H1 (cell line): Measurements from ENCODE around the gene NDUFA5. TPM values are rescaled to one million over a fixed set of nuclear protein-coding genes. Genes with fewer than 3 reads are reported as not detected.

Experiments
- CTCF ChIA-PET: fragments of 300-600 bp; sonication (Branson Sonifier 250); formaldehyde crosslinking; loops from one replicate; lab custom pipeline; 2021; ENCODE audit not compliant: partially characterized antibody; lab: Charles Lee
- POLR2A ChIA-PET: fragments of 300-600 bp; sonication (Branson Sonifier 250); formaldehyde crosslinking; loops from one replicate; lab custom pipeline; 2021; ENCODE audit warnings: inconsistent platforms; ENCODE audit not compliant: partially characterized antibody; lab: Charles Lee
- DNase-seq, 2 experiments: peaks; one replicate each; pipeline versions ENCODE4 v3.0.0 to v3.0.0-alpha.2; 2010 to 2022; ENCODE audit warnings: low spot score in 2 of 2, low read depth in 1 of 2, mixed read lengths in 1 of 2
- FAIRE-seq: peaks from 2 replicates; lab custom pipeline; 2011; peaks lifted over from hg19 to GRCh38; lab: Jason Lieb, UNC
- H2AFZ ChIP-seq: 2 replicates; pipeline ENCODE4 v1.8.1; 2012; ENCODE audit warnings: low read length, inconsistent platforms
- H2AK5ac ChIP-seq: 2 replicates; pipeline ENCODE4 v1.6.1; 2013; ENCODE audit warnings: low read depth, low read length
- H2BK120ac ChIP-seq: replicated peaks from 2 replicates; pipeline ENCODE3; 2013; ENCODE audit warnings: low read depth, low read length, inconsistent platforms
- H2BK12ac ChIP-seq: 2 replicates; pipeline ENCODE4 v1.6.1; 2013; ENCODE audit warnings: low read depth, low read length
- H2BK15ac ChIP-seq: 2 replicates; pipeline ENCODE4 v1.6.1; 2013; ENCODE audit warnings: low read length
- H2BK20ac ChIP-seq: 2 replicates; pipeline ENCODE4 v1.6.1; 2013; ENCODE audit warnings: low read length
- H2BK5ac ChIP-seq: 2 replicates; pipeline ENCODE4 v1.6.1; 2013; ENCODE audit warnings: low read depth, low read length
- H3K14ac ChIP-seq: 2 replicates; pipeline ENCODE4 v1.6.1; 2013; ENCODE audit warnings: inconsistent platforms; ENCODE audit not compliant: insufficient read length
- H3K18ac ChIP-seq: 2 replicates; pipeline ENCODE4 v1.6.1; 2013; ENCODE audit warnings: low read length; ENCODE audit errors: extremely low read depth
- H3K23ac ChIP-seq: 2 replicates; pipeline ENCODE4 v1.6.1; 2013; ENCODE audit warnings: inconsistent platforms; ENCODE audit not compliant: insufficient read length
- H3K23me2 ChIP-seq: 2 replicates; pipeline ENCODE4 v1.6.1; 2013; ENCODE audit warnings: low read depth, low read length
- H3K27ac ChIP-seq: 2 replicates; pipeline ENCODE4 v1.6.1; 2011; ENCODE audit warnings: low read depth, low read length, inconsistent platforms
- H3K27me3 ChIP-seq, 4 experiments: replicated peaks in 1 of 4; 1 replicate in 1 of 4; 2 replicates in 3 of 4; pipeline versions ENCODE4 v1.6.1 to v1.8.1; 2011 to 2013; ENCODE audit warnings: low read length in 3 of 4, mild to moderate bottlenecking in 3 of 4, inconsistent platforms in 2 of 4, mixed read lengths in 2 of 4, moderate library complexity in 1 of 4; ENCODE audit not compliant: control insufficient read depth in 3 of 4, insufficient read depth in 3 of 4; ENCODE audit errors: extremely low read depth in 1 of 4
- H3K36me3 ChIP-seq, 4 experiments: 2 replicates each; pipeline versions ENCODE4 v1.6.1 to v1.8.1; 2011 to 2013; ENCODE audit warnings: mild to moderate bottlenecking in 4 of 4, low read length in 3 of 4, moderate library complexity in 2 of 4, control low read depth in 1 of 4, inconsistent platforms in 1 of 4; ENCODE audit not compliant: insufficient read depth in 4 of 4, control insufficient read depth in 2 of 4
- H3K4ac ChIP-seq: replicated peaks from 2 replicates; pipeline ENCODE3; 2013; ENCODE audit warnings: low read length, low read depth, mixed read lengths, inconsistent platforms; ENCODE audit not compliant: insufficient read length
- H3K4me1 ChIP-seq, 4 experiments: replicated peaks in 1 of 4; 1 replicate in 1 of 4; 2 replicates in 3 of 4; pipeline versions ENCODE4 v1.6.1 to v1.8.1; 2011 to 2013; ENCODE audit warnings: low read length in 3 of 4, inconsistent platforms in 2 of 4, mixed read lengths in 1 of 4; ENCODE audit not compliant: insufficient read depth in 4 of 4, control insufficient read depth in 3 of 4
- H3K4me2 ChIP-seq, 2 experiments: 2 replicates each; pipeline versions ENCODE4 v1.6.1 to v1.8.1; 2011 to 2013; ENCODE audit warnings: low read depth in 2 of 2, low read length in 2 of 2, control low read depth in 1 of 2, inconsistent platforms in 1 of 2, mild to moderate bottlenecking in 1 of 2; ENCODE audit not compliant: insufficient read depth in 1 of 2
- H3K4me3 ChIP-seq, 4 experiments: fragments of 200-600, 300-600 bp in 1 of 4; sonication (generic), shearing (Covaris generic), sonication (Bioruptor Twin) in 1 of 4; 2 replicates each; pipeline versions ENCODE4 v1.5.1 to v1.8.1; 2011 to 2016; ENCODE audit warnings: low read length in 4 of 4, low read depth in 3 of 4, control low read depth in 2 of 4, inconsistent platforms in 2 of 4, mild to moderate bottlenecking in 2 of 4, mixed read lengths in 1 of 4, moderate library complexity in 1 of 4; ENCODE audit not compliant: insufficient read depth in 2 of 4; ENCODE audit errors: extremely low read depth in 1 of 4
- H3K56ac ChIP-seq: replicated peaks from 2 replicates; pipeline ENCODE3; 2013; ENCODE audit warnings: low read depth, mild to moderate bottlenecking, mixed read lengths, low read length, inconsistent platforms; ENCODE audit not compliant: insufficient read length
- H3K79me1 ChIP-seq: 2 replicates; pipeline ENCODE4 v1.6.1; 2013; ENCODE audit warnings: low read depth, low read length, control low read depth
- H3K79me2 ChIP-seq, 2 experiments: 2 replicates each; pipeline versions ENCODE4 v1.6.1 to v1.8.1; 2012 to 2013; ENCODE audit warnings: low read length in 2 of 2, mild to moderate bottlenecking in 2 of 2, inconsistent platforms in 1 of 2; ENCODE audit not compliant: insufficient read depth in 2 of 2, control insufficient read depth in 1 of 2
- H3K9ac ChIP-seq, 4 experiments: replicated peaks in 1 of 4; 1 replicate in 1 of 4; 2 replicates in 3 of 4; pipeline versions ENCODE4 v1.6.1 to v1.8.1; 2011 to 2013; ENCODE audit warnings: low read depth in 3 of 4, low read length in 3 of 4, control low read depth in 2 of 4, mild to moderate bottlenecking in 2 of 4, moderate library complexity in 2 of 4, inconsistent platforms in 1 of 4; ENCODE audit errors: extremely low read depth in 1 of 4
- H3K9me3 ChIP-seq, 2 experiments: 2 replicates each; pipeline versions ENCODE4 v1.6.1 to v1.8.1; 2012 to 2013; ENCODE audit warnings: mild to moderate bottlenecking in 2 of 2, moderate library complexity in 2 of 2, control low read depth in 1 of 2, inconsistent platforms in 1 of 2, low read depth in 1 of 2, low read length in 1 of 2, mixed read lengths in 1 of 2; ENCODE audit not compliant: insufficient read depth in 2 of 2
- H4K20me1 ChIP-seq, 2 experiments: replicated peaks in 1 of 2; 2 replicates each; pipeline versions ENCODE3 to v1.8.1; 2011 to 2013; ENCODE audit warnings: inconsistent platforms in 2 of 2, low read length in 2 of 2, mild to moderate bottlenecking in 1 of 2; ENCODE audit not compliant: insufficient read depth in 2 of 2, control insufficient read depth in 1 of 2
- H4K5ac ChIP-seq: 2 replicates; pipeline ENCODE4 v1.6.1; 2013; ENCODE audit warnings: low read length, low read depth, mixed read lengths, inconsistent platforms; ENCODE audit not compliant: insufficient read length
- H4K8ac ChIP-seq: 2 replicates; pipeline ENCODE4 v1.8.0; 2013; ENCODE audit warnings: mild to moderate bottlenecking, moderate library complexity, low read length, inconsistent platforms; ENCODE audit not compliant: insufficient read depth; ENCODE audit errors: extremely low read depth
- H4K91ac ChIP-seq: replicated peaks from 2 replicates; pipeline ENCODE3; 2013; ENCODE audit warnings: low read length, mixed read lengths, inconsistent platforms; ENCODE audit not compliant: insufficient read length
- ASH2L ChIP-seq: fragments of 200-600, 300-600 bp; sonication (generic); IDR thresholded peaks from one replicate; pipeline ENCODE4 v1.7.1; 2017; ENCODE audit warnings: low read length
- ATF3 ChIP-seq: IDR thresholded peaks from 2 replicates; pipeline ENCODE4 v1.6.1; 2011; ENCODE audit warnings: low read depth, mild to moderate bottlenecking, low read length; ENCODE audit not compliant: insufficient read depth
- BACH1 ChIP-seq: IDR thresholded peaks from 2 replicates; pipeline ENCODE4 v1.6.1; 2012; ENCODE audit warnings: low read length, improper control_type of control experiment
- CEBPB ChIP-seq: IDR thresholded peaks from 2 replicates; pipeline ENCODE4 v1.6.1; 2012; ENCODE audit warnings: low read depth, low read length
- HDAC6 ChIP-seq: IDR thresholded peaks from one replicate; pipeline ENCODE4 v1.7.1; 2012; ENCODE audit warnings: low read depth, mild to moderate bottlenecking, inconsistent platforms, low read length, moderate library complexity
- POLR2AphosphoS5 ChIP-seq: IDR thresholded peaks from 2 replicates; pipeline ENCODE4 v1.6.1; 2011; ENCODE audit warnings: low read depth, low read length
- RFX5 ChIP-seq: IDR thresholded peaks from 2 replicates; pipeline ENCODE4 v1.6.1; 2011; ENCODE audit warnings: low read depth, low read length, improper control_type of control experiment, borderline replicate concordance
- SIN3A ChIP-seq, 2 experiments: IDR thresholded peaks in 1 of 2; conservative IDR thresholded peaks in 1 of 2; 2 replicates each; pipeline ENCODE4 v1.6.1; 2011 to 2012; ENCODE audit warnings: low read length in 2 of 2, improper control_type of control experiment in 1 of 2, low read depth in 1 of 2, mild to moderate bottlenecking in 1 of 2
- SP2 ChIP-seq: IDR thresholded peaks from 2 replicates; pipeline ENCODE4 v1.6.1; 2012; ENCODE audit warnings: mild to moderate bottlenecking, low read length, inconsistent platforms
- SUZ12 ChIP-seq: fragments of 200-600 bp; sonication (generic); IDR thresholded peaks from 2 replicates; pipeline ENCODE4 v1.6.1; 2012; ENCODE audit warnings: mild to moderate bottlenecking, inconsistent platforms, low read length, moderate library complexity, mixed read lengths
- TCF12 ChIP-seq: IDR thresholded peaks from 2 replicates; pipeline ENCODE4 v1.6.1; 2011; ENCODE audit warnings: low read depth, mild to moderate bottlenecking, low read length
- USF2 ChIP-seq: IDR thresholded peaks from 2 replicates; pipeline ENCODE4 v1.6.1; 2011; ENCODE audit warnings: low read length, improper control_type of control experiment
- ZNF274 ChIP-seq: IDR thresholded peaks from 2 replicates; pipeline ENCODE4 v1.7.0; 2012; ENCODE audit warnings: low read length, borderline replicate concordance; ENCODE audit errors: extremely low read depth
- WGBS, 2 experiments: shearing (Covaris generic) in 1 of 2; methylation state at CpG; one replicate each; pipeline versions ENCODE4 v1.1.6 to v1.1.7; 2013 to 2015; ENCODE audit warnings: low lambda C conversion rate in 2 of 2, mixed read lengths in 2 of 2, inconsistent platforms in 1 of 2, low coverage in 1 of 2, missing lambda C conversion rate in 1 of 2; ENCODE audit not compliant: insufficient replicate concordance in 2 of 2, insufficient coverage in 1 of 2, insufficient read length in 1 of 2; ENCODE audit errors: extremely low coverage in 1 of 2, missing lambda C conversion rate in 1 of 2; 5-methylcytosine and 5-hydroxymethylcytosine counted together
- polyA plus RNA-seq, 7 experiments: library from polyadenylated mRNA; depleted of rRNA in 3 of 7; stranded (reverse) in 5 of 7; unstranded in 2 of 7; fragments of >200 nt in 5 of 7; fragments of 200-250 nt in 2 of 7; gene quantifications; 1 replicate in 5 of 7; 2 replicates in 1 of 7; 4 replicates in 1 of 7; pipeline versions ENCODE4 v1.2.1 to v1.2.3, GENCODE V29; 2011 to 2013; ENCODE audit warnings: missing spikeins in 2 of 7, mixed read lengths in 2 of 7
- total RNA-seq: library from RNA; stranded (reverse); fragmentation: NEBNext Ultra II Directional; extraction: Animal tissue kit (Norgen Biotek cat#: 25700); gene quantifications from 2 replicates; pipeline ENCODE4 v1.2.1, GENCODE V29; 2021

Gene NDUFA5
- total and polyA plus RNA-seq, 2 of the 8 experiments (the other 6 are each of a cell fraction or from before 2014, with no cell fraction given): 7.6 to 76.3 TPM

- CTCF ChIA-PET: interaction anchor here (0.8 to 2.5 kb wide), 2 partner anchors 11 to 13 kb away, joined by 3 to 15 read pairs; no protein-coding TSS in a partner anchor
- Histone ChIP-seq H3K27ac (no peak overlapping the region), H3K14ac (no peak overlapping the region), H3K79me1 (no peaks in the 10 kb centered on the region), H2AFZ (no peak overlapping the region), H3K56ac (no peak overlapping the region), H3K23me2 (no peaks in the 10 kb centered on the region), H3K4me3 (no peak overlapping the region), H2BK20ac (no peak overlapping the region), H3K9ac (no peak overlapping the region), H3K4ac (no peak overlapping the region), H3K27me3 (no peaks in the 10 kb centered on the region; a peak in 1 of 7 replicates), H4K5ac (no peak overlapping the region), H3K4me1 (peaks cover 0 to 6% (median 0%) of the 10 kb centered on the region in 4 experiments; a peak in 2 of 7 replicates), H2BK15ac (no peak overlapping the region), H3K4me2 (no peak overlapping the region)
- WGBS, 2 experiments: 93% methylated on average over 2 of the region's 2 CpGs; no CpG with 5 or more reads in 1 of the 2 experiments
- POLR2A ChIA-PET: no interaction called here
- TF ChIP-seq SUZ12 (no peak), ASH2L (no peak), SP2 (no peak), CEBPB (no peak), RFX5 (no peak), POLR2AphosphoS5 (no peak), ATF3 (no peak), TCF12 (no peak), USF2 (no peak), SIN3A (conservative IDR thresholded peaks at IDR 0.05 in 1 of 2, IDR thresholded peaks at IDR 0.05 in 1 of 2; ENCODE audit: low read depth in 1 of 2, low read length in 2 of 2) (no peak), ZNF274 (no peak), HDAC6 (no peak), BACH1 (no peak)
- TF ChIP-seq, all 59 proteins: peak for 0
- Histone ChIP-seq H3K36me3 (no peaks in the 10 kb centered on the region), H3K18ac (no peak overlapping the region), H3K9me3 (peaks cover 11 to 12% of the 10 kb centered on the region in 2 experiments; a peak in 2 of 4 replicates), H2AK5ac (no peak overlapping the region), H2BK5ac (no peak overlapping the region), H3K23ac (no peak overlapping the region), H4K8ac (no peak overlapping the region), H4K20me1 (no peaks in the 10 kb centered on the region), H4K91ac (no peak overlapping the region), H2BK12ac (no peak overlapping the region), H2BK120ac (no peak overlapping the region), H3K79me2 (no peaks in the 10 kb centered on the region)
- FAIRE-seq (no peak), DNase-seq (no peak)
These were observed 52.4 kb downstream of the NDUFA5 start for GRCh38 chr7:123505221-123505620.
